WTC11 (cell line): Measurements from ENCODE around the gene RIN3. TPM values are rescaled to one million over a fixed set of nuclear protein-coding genes. Genes with fewer than 3 reads are reported as not detected.

ENCODE experiments used
- ATAC-seq: fragments of 200-7000 bp; cut with Tn5 transposase; 2 replicates; pipeline ENCODE4 v1.10.0; 2021; ENCODE audit warnings: mild to moderate bottlenecking, moderate library complexity
- CTCF ChIA-PET: fragments of 300-600 bp; sonication (Branson Sonifier 250); formaldehyde crosslinking; loops from one replicate; lab custom pipeline; 2021; ENCODE audit warnings: antibody characterized with exemption; lab: Charles Lee
- POLR2A ChIA-PET: fragments of 350-600 bp; sonication (Branson Sonifier 250); formaldehyde crosslinking; loops from one replicate; lab custom pipeline; 2021; ENCODE audit warnings: antibody characterized with exemption; lab: Charles Lee
- DNase-seq: peaks from one replicate; pipeline ENCODE4 v3.0.0; 2021; ENCODE audit warnings: low spot score
- H3K27ac Mint-ChIP-seq: 2 replicates; pipeline ENCODE4 v1.8.0; 2021; ENCODE audit warnings: mixed read lengths
- H3K27me3 Mint-ChIP-seq: 2 replicates; pipeline ENCODE4 v1.8.0; 2021; ENCODE audit warnings: low read depth, mild to moderate bottlenecking, moderate library complexity, mixed read lengths
- H3K36me3 Mint-ChIP-seq: 2 replicates; pipeline ENCODE4 v1.8.0; 2021; ENCODE audit warnings: mixed read lengths
- H3K4me1 Mint-ChIP-seq: 2 replicates; pipeline ENCODE4 v1.8.0; 2022; ENCODE audit warnings: mixed read lengths
- H3K4me3 Mint-ChIP-seq: 2 replicates; pipeline ENCODE4 v1.8.0; 2021; ENCODE audit warnings: mild to moderate bottlenecking, moderate library complexity, mixed read lengths
- H3K9me3 Mint-ChIP-seq: 2 replicates; pipeline ENCODE4 v1.8.0; 2021; ENCODE audit warnings: mixed read lengths
- HMGA2 ChIP-seq: fragments of 250-450 bp; sonication (Bioruptor Pico); IDR thresholded peaks from 2 replicates; pipeline ENCODE4 v1.4.0; 2021; ENCODE audit warnings: mild to moderate bottlenecking, moderate library complexity
- IRF2 ChIP-seq: sonication (generic); formaldehyde crosslinking; IDR thresholded peaks from 2 replicates; pipeline ENCODE4 v1.8.0; 2022; ENCODE audit warnings: low read depth, missing genetic modification reagents, borderline replicate concordance
- NFE2L1 ChIP-seq: sonication (generic); formaldehyde crosslinking; IDR thresholded peaks from 2 replicates; pipeline ENCODE4 v1.8.1; 2023; ENCODE audit warnings: missing genetic modification reagents
- NR1H2 ChIP-seq: sonication (generic); formaldehyde crosslinking; IDR thresholded peaks from 2 replicates; pipeline ENCODE4 v1.9.0; 2021; ENCODE audit warnings: mild to moderate bottlenecking, moderate library complexity, missing genetic modification reagents
- OVOL2 ChIP-seq: fragments of 250-450 bp; sonication (Bioruptor Pico); IDR thresholded peaks from 2 replicates; pipeline ENCODE4 v1.9.0; 2021; ENCODE audit warnings: mild to moderate bottlenecking, borderline replicate concordance
- SOX15 ChIP-seq: fragments of 250-450 bp; sonication (Bioruptor Pico); IDR thresholded peaks from 2 replicates; pipeline ENCODE4 v1.9.0; 2021; ENCODE audit warnings: mild to moderate bottlenecking
- TCF7 ChIP-seq: sonication (generic); formaldehyde crosslinking; IDR thresholded peaks from 2 replicates; pipeline ENCODE4 v1.8.0; 2022; ENCODE audit warnings: mild to moderate bottlenecking, low read depth, missing genetic modification reagents, moderate library complexity
- ZNF121 ChIP-seq: sonication (generic); formaldehyde crosslinking; IDR thresholded peaks from 2 replicates; pipeline ENCODE4 v1.8.0; 2023; ENCODE audit warnings: missing genetic modification reagents
- ZNF219 ChIP-seq: sonication (generic); formaldehyde crosslinking; IDR thresholded peaks from 2 replicates; pipeline ENCODE4 v1.8.0; 2023; ENCODE audit warnings: missing genetic modification reagents, mild to moderate bottlenecking, borderline replicate concordance
- ZNF232 ChIP-seq: sonication (generic); formaldehyde crosslinking; IDR thresholded peaks from 2 replicates; pipeline ENCODE4 v1.8.0; 2022; ENCODE audit warnings: mild to moderate bottlenecking, missing genetic modification reagents
- ZNF423 ChIP-seq: fragments of 250-450 bp; sonication (Bioruptor Pico); IDR thresholded peaks from 2 replicates; pipeline ENCODE4 v2.1.2; 2022; ENCODE audit warnings: mild to moderate bottlenecking, moderate library complexity
- total RNA-seq: library from RNA; stranded (reverse); gene quantifications from 3 replicates; pipeline ENCODE4 v1.2.3, GENCODE V29; 2021
- TF ChIP-seq, protein P1 (sequence below): sonication (generic); formaldehyde crosslinking; IDR thresholded peaks from 2 replicates; pipeline ENCODE4 v1.8.1; 2022; ENCODE audit warnings: mild to moderate bottlenecking, missing genetic modification reagents, moderate library complexity, borderline replicate concordance
- TF ChIP-seq, protein P2 (sequence below): fragments of 200-600 bp; IDR thresholded peaks from 2 replicates; pipeline ENCODE4 v1.8.0; 2022; ENCODE audit warnings: antibody characterized with exemption
- TF ChIP-seq, protein P3 (sequence below): sonication (generic); formaldehyde crosslinking; IDR thresholded peaks from 2 replicates; pipeline ENCODE4 v1.8.0; 2022; ENCODE audit warnings: mild to moderate bottlenecking, missing genetic modification reagents
- TF ChIP-seq, protein P4 (sequence below): sonication (generic); formaldehyde crosslinking; IDR thresholded peaks from 2 replicates; pipeline ENCODE4 v1.8.1; 2022; ENCODE audit warnings: low read depth, mild to moderate bottlenecking, moderate library complexity, missing genetic modification reagents, borderline replicate concordance
- TF ChIP-seq, protein P5 (sequence below): sonication (generic); formaldehyde crosslinking; IDR thresholded peaks from 2 replicates; pipeline ENCODE4 v1.8.1; 2023; ENCODE audit warnings: mild to moderate bottlenecking, missing genetic modification reagents
- TF ChIP-seq, protein P6 (sequence below): sonication (generic); formaldehyde crosslinking; IDR thresholded peaks from 2 replicates; pipeline ENCODE4 v1.8.1; 2023; ENCODE audit warnings: mild to moderate bottlenecking, moderate library complexity, missing genetic modification reagents

Gene RIN3
- total RNA-seq, 1 experiment from 2014 or later = 3.3 TPM

DNA sequence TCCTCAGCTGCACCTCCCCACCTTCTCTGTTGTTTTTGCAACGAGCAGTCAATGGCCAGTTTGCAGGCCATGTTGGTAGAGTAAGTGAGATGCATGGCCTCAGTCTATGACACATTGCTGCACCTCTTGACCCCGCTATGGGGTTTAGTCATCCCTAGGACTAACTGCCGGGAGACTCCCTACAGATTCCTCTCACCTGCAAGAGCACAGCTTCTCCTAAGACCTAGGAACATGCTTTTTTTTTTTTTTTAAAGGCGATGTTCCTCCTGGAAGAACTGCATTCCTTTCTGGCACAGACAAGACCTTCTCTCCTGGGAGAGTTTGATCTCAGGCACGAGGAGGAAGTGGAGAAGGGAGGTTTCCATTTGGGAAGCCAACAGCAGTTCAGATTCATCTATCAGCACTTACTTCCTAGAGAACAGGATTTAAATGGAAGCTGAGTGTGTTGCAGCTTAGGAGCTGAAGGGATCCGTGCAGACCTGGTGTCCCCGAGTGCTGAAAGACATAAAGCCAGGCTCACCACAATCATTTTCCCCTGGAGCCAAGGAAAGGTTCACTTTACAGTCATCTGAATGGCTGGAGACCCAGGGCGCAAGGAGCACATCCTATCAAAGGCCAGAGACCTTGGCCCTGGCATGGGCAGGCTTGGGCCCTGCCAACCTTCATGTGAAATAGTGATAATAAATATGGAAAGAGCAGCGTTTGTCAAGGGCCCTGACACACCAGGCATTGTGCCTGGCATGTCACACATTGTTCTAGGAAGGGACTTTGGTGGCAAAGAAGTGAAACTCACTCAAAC lies 130.8 kb downstream of the RIN3 start (continued):
- TF ChIP-seq, protein P1, sequence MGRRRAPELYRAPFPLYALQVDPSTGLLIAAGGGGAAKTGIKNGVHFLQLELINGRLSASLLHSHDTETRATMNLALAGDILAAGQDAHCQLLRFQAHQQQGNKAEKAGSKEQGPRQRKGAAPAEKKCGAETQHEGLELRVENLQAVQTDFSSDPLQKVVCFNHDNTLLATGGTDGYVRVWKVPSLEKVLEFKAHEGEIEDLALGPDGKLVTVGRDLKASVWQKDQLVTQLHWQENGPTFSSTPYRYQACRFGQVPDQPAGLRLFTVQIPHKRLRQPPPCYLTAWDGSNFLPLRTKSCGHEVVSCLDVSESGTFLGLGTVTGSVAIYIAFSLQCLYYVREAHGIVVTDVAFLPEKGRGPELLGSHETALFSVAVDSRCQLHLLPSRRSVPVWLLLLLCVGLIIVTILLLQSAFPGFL (CRISPR knock-in tag) = no peak
- TF ChIP-seq, protein P2, sequence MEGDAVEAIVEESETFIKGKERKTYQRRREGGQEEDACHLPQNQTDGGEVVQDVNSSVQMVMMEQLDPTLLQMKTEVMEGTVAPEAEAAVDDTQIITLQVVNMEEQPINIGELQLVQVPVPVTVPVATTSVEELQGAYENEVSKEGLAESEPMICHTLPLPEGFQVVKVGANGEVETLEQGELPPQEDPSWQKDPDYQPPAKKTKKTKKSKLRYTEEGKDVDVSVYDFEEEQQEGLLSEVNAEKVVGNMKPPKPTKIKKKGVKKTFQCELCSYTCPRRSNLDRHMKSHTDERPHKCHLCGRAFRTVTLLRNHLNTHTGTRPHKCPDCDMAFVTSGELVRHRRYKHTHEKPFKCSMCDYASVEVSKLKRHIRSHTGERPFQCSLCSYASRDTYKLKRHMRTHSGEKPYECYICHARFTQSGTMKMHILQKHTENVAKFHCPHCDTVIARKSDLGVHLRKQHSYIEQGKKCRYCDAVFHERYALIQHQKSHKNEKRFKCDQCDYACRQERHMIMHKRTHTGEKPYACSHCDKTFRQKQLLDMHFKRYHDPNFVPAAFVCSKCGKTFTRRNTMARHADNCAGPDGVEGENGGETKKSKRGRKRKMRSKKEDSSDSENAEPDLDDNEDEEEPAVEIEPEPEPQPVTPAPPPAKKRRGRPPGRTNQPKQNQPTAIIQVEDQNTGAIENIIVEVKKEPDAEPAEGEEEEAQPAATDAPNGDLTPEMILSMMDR = no peak
- TF ChIP-seq, protein P3, sequence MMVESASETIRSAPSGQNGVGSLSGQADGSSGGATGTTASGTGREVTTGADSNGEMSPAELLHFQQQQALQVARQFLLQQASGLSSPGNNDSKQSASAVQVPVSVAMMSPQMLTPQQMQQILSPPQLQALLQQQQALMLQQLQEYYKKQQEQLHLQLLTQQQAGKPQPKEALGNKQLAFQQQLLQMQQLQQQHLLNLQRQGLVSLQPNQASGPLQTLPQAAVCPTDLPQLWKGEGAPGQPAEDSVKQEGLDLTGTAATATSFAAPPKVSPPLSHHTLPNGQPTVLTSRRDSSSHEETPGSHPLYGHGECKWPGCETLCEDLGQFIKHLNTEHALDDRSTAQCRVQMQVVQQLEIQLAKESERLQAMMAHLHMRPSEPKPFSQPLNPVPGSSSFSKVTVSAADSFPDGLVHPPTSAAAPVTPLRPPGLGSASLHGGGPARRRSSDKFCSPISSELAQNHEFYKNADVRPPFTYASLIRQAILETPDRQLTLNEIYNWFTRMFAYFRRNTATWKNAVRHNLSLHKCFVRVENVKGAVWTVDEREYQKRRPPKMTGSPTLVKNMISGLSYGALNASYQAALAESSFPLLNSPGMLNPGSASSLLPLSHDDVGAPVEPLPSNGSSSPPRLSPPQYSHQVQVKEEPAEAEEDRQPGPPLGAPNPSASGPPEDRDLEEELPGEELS (CRISPR knock-in tag) = no peak
- TF ChIP-seq, all 79 proteins: peak for 0

DNA sequence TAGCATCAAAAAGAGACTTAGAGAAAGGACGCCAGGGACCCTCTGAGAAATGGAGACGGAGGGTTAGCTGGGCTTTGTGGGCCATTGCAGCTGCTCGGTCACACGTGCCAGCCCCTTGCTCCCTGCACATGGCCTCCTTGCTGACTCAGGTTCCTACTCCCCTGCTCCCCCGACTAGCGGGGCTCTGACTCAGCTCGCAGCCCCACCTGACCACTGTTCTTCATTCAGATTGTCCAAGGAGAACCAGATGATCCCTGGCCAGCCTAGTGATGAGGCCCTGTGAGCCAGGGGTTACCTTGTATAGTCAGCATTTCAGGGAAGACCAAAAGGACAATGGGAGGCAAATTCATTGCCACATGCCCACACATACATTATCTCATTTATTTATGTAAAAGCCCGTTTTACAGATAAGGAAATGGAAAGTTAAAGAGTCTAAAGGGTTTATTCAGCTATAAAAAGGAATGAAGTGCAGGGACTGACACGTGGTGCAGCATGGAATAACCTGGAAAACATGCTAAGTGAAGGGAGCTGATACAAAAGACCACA lies 131.5 kb downstream of the RIN3 start:
- Mint-ChIP-seq H3K27me3 (no peaks in the 10 kb centered on the region), H3K4me1 (no peaks in the 10 kb centered on the region), H3K36me3 (peaks cover 3% of the 10 kb centered on the region; the same call in 1 of the 2 replicates), H3K27ac (no peak overlapping the region), H3K4me3 (no peak overlapping the region), H3K9me3 (peaks cover 11% of the 10 kb centered on the region)
- CTCF ChIA-PET = no interaction called here
- DNase-seq = no peak
- TF ChIP-seq OVOL2 (no peak), TCF7 (no peak), SOX15 (CRISPR knock-in tag) (no peak), ZNF232 (CRISPR knock-in tag) (no peak), HMGA2 (CRISPR knock-in tag) (no peak), ZNF219 (CRISPR knock-in tag) (no peak), ZNF423 (no peak), NFE2L1 (CRISPR knock-in tag) (no peak), IRF2 (CRISPR knock-in tag) (no peak), ZNF121 (no peak), NR1H2 (no peak)
- TF ChIP-seq, protein P4, sequence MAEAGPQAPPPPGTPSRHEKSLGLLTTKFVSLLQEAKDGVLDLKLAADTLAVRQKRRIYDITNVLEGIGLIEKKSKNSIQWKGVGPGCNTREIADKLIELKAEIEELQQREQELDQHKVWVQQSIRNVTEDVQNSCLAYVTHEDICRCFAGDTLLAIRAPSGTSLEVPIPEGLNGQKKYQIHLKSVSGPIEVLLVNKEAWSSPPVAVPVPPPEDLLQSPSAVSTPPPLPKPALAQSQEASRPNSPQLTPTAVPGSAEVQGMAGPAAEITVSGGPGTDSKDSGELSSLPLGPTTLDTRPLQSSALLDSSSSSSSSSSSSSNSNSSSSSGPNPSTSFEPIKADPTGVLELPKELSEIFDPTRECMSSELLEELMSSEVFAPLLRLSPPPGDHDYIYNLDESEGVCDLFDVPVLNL (CRISPR knock-in tag) = no peak
- TF ChIP-seq, protein P5, sequence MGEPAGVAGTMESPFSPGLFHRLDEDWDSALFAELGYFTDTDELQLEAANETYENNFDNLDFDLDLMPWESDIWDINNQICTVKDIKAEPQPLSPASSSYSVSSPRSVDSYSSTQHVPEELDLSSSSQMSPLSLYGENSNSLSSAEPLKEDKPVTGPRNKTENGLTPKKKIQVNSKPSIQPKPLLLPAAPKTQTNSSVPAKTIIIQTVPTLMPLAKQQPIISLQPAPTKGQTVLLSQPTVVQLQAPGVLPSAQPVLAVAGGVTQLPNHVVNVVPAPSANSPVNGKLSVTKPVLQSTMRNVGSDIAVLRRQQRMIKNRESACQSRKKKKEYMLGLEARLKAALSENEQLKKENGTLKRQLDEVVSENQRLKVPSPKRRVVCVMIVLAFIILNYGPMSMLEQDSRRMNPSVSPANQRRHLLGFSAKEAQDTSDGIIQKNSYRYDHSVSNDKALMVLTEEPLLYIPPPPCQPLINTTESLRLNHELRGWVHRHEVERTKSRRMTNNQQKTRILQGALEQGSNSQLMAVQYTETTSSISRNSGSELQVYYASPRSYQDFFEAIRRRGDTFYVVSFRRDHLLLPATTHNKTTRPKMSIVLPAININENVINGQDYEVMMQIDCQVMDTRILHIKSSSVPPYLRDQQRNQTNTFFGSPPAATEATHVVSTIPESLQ = no peak
- TF ChIP-seq, protein P6, sequence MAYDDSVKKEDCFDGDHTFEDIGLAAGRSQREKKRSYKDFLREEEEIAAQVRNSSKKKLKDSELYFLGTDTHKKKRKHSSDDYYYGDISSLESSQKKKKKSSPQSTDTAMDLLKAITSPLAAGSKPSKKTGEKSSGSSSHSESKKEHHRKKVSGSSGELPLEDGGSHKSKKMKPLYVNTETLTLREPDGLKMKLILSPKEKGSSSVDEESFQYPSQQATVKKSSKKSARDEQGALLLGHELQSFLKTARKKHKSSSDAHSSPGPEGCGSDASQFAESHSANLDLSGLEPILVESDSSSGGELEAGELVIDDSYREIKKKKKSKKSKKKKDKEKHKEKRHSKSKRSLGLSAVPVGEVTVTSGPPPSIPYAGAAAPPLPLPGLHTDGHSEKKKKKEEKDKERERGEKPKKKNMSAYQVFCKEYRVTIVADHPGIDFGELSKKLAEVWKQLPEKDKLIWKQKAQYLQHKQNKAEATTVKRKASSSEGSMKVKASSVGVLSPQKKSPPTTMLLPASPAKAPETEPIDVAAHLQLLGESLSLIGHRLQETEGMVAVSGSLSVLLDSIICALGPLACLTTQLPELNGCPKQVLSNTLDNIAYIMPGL (CRISPR knock-in tag) = no peak
- POLR2A ChIA-PET = no interaction called here
- no peak for ATAC-seq
